ENCODE measurements around the gene RPL5. TPM values are rescaled to one million over a fixed set of nuclear protein-coding genes. Genes with fewer than 3 reads are reported as not detected.

Gene RPL5
- total RNA-seq, 1 experiment from 2014 or later = 1,118 TPM

GRCh38 chr1:92843046-92843423 lies 11.2 kb downstream of the RPL5 start:
- Histone ChIP-seq H3K27me3 (replicated peaks; ENCODE audit: control insufficient read depth, insufficient read depth, low read length) (no peaks in the 10 kb centered on the region), H3K4me3 (ENCODE audit: low read depth, low read length) (no peak overlapping the region), H3K9me3 (no peaks in the 10 kb centered on the region), H3K4me1 (no peaks in the 10 kb centered on the region), H3K36me3 (ENCODE audit: control insufficient read depth, insufficient read depth, low read length) (no peaks in the 10 kb centered on the region)
- intact Hi-C loops (cut with micrococcal nuclease; ENCODE audit: unreplicated experiment) = no loop called here
- no TSS peak for BruUV-seq (replicated peaks)
- TF ChIP-seq CTCF (IDR thresholded peaks at IDR 0.05; ENCODE audit: insufficient read depth in 1 of 2, low read depth in 1 of 2, low read length in 1 of 2, severe bottlenecking in 1 of 2, unreplicated experiment in 1 of 2) = no peak
- H3K9me3 Mint-ChIP-seq (ENCODE audit: unreplicated experiment) = no peaks in the 10 kb centered on the region
- H3K27ac Mint-ChIP-seq (ENCODE audit: unreplicated experiment) = no peak overlapping the region
- H3K4me3 Mint-ChIP-seq (ENCODE audit: unreplicated experiment) = no peak overlapping the region
- H3K4me1 Mint-ChIP-seq (ENCODE audit: low read depth, unreplicated experiment) = peaks cover 1% of the 10 kb centered on the region
- H3K27me3 Mint-ChIP-seq (ENCODE audit: insufficient read depth, unreplicated experiment) = no peaks in the 10 kb centered on the region
- POLR2A ChIA-PET = no interaction called here
- CTCF ChIA-PET = no interaction called here
- no peak for DNase-seq
- peaks cover 69% of the 10 kb centered on the region for H3K36me3 Mint-ChIP-seq (ENCODE audit: insufficient read depth, unreplicated experiment)

- H3K4me3 Mint-ChIP-seq (ENCODE audit: unreplicated experiment) = no peak overlapping the region
- Histone ChIP-seq H3K4me1 (no peaks in the 10 kb centered on the region), H3K27me3 (replicated peaks; ENCODE audit: control insufficient read depth, insufficient read depth, low read length) (no peaks in the 10 kb centered on the region), H3K9me3 (no peaks in the 10 kb centered on the region), H3K4me3 (ENCODE audit: low read depth, low read length) (no peak overlapping the region), H3K36me3 (ENCODE audit: control insufficient read depth, insufficient read depth, low read length) (no peaks in the 10 kb centered on the region)
- peaks cover 6% of the 10 kb centered on the region for H3K4me1 Mint-ChIP-seq (ENCODE audit: low read depth, unreplicated experiment)
- peaks cover 63% of the 10 kb centered on the region for H3K36me3 Mint-ChIP-seq (ENCODE audit: insufficient read depth, unreplicated experiment)
- POLR2A ChIA-PET = no interaction called here
- intact Hi-C loops (cut with micrococcal nuclease; ENCODE audit: unreplicated experiment) = no loop called here
- no TSS peak for BruUV-seq (replicated peaks)
- no peaks in the 10 kb centered on the region for H3K27me3 Mint-ChIP-seq (ENCODE audit: insufficient read depth, unreplicated experiment)
- no peak overlapping the region for H3K27ac Mint-ChIP-seq (ENCODE audit: unreplicated experiment)
- CTCF ChIA-PET = no interaction called here
- no peak for DNase-seq
- no peaks in the 10 kb centered on the region for H3K9me3 Mint-ChIP-seq (ENCODE audit: unreplicated experiment)
- no peak for TF ChIP-seq CTCF (IDR thresholded peaks at IDR 0.05; ENCODE audit: insufficient read depth in 1 of 2, low read depth in 1 of 2, low read length in 1 of 2, severe bottlenecking in 1 of 2, unreplicated experiment in 1 of 2)
Measured at GRCh38 chr1:92843429-92844352, 11.9 kb downstream of the RPL5 start.

GRCh38 chr1:92844439-92844838 lies 12.6 kb downstream of the RPL5 start:
- BruUV-seq (replicated peaks) = no TSS peak
- Mint-ChIP-seq H3K27me3 (ENCODE audit: insufficient read depth, unreplicated experiment) (no peaks in the 10 kb centered on the region), H3K9me3 (ENCODE audit: unreplicated experiment) (no peaks in the 10 kb centered on the region), H3K27ac (ENCODE audit: unreplicated experiment) (no peak overlapping the region), H3K36me3 (ENCODE audit: insufficient read depth, unreplicated experiment) (peaks cover 55% of the 10 kb centered on the region), H3K4me3 (ENCODE audit: unreplicated experiment) (no peak overlapping the region), H3K4me1 (ENCODE audit: low read depth, unreplicated experiment) (peaks cover 6% of the 10 kb centered on the region)
- no peaks in the 10 kb centered on the region for H3K4me1 ChIP-seq
- DNase-seq = no peak
- no peak overlapping the region for H3K4me3 ChIP-seq (ENCODE audit: low read depth, low read length)
- H3K36me3 ChIP-seq (ENCODE audit: control insufficient read depth, insufficient read depth, low read length) = no peaks in the 10 kb centered on the region
- intact Hi-C loops (cut with micrococcal nuclease; ENCODE audit: unreplicated experiment) = no loop called here
- POLR2A ChIA-PET = no interaction called here
- no peak for TF ChIP-seq CTCF (IDR thresholded peaks at IDR 0.05; ENCODE audit: insufficient read depth in 1 of 2, low read depth in 1 of 2, low read length in 1 of 2, severe bottlenecking in 1 of 2, unreplicated experiment in 1 of 2)
- H3K27me3 ChIP-seq (replicated peaks; ENCODE audit: control insufficient read depth, insufficient read depth, low read length) = no peaks in the 10 kb centered on the region
- CTCF ChIA-PET = no interaction called here
- no peaks in the 10 kb centered on the region for H3K9me3 ChIP-seq

Data from Caco-2 (cell line).